ENCODE results near the gene ZCRB1. TPM values are rescaled to one million over a fixed set of nuclear protein-coding genes. Genes with fewer than 3 reads are reported as not detected.

The ZCRB1 gene
- total and polyA plus RNA-seq, 4 donors, result 9.8 to 66.3 (median 16.4) TPM

DNA sequence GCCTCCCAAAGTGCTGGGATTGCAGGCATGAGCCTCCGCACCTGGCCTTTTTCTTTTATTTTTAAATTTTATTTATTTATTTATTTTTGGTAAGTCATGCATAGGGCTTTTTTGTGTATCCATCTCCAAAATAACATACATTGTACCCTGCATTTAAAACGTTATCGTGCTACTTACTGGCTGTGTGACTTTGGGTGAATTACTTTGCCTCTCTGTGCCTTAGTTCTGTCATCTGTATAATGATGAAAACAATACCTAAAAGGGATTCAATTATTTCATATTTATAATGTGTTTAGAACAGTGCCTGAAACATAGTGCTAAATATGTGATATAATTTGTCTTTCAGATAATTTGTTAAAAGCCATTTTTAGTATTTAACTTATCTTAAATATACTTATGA lies 19.6 kb downstream of the ZCRB1 start:
- no peaks in the 10 kb centered on the region for H3K27me3 ChIP-seq (ENCODE audit: control insufficient read depth in 4 of 4, insufficient read depth in 4 of 4, low read length in 3 of 4)
- no peak overlapping the region for H3K27ac ChIP-seq (ENCODE audit: low read depth in 1 of 2, low read length in 2 of 2)
- TF ChIP-seq YY1 (IDR thresholded peaks at IDR 0.05) (no peak), GABPA (IDR thresholded peaks at IDR 0.05 in 1 of 2, conservative IDR thresholded peaks at IDR 0.05 in 1 of 2) (no peak), NR2F2 (IDR thresholded peaks at IDR 0.05) (no peak), ZBTB33 (IDR thresholded peaks at IDR 0.05) (no peak)
- H3K4me1 ChIP-seq (ENCODE audit: control insufficient read depth in 4 of 4, insufficient read depth in 4 of 4, low read length in 3 of 4), result no peaks in the 10 kb centered on the region
- H3K4me3 ChIP-seq (ENCODE audit: low read depth in 1 of 3, low read length in 3 of 3), result no peak overlapping the region
- H3K36me3 ChIP-seq (ENCODE audit: control insufficient read depth in 4 of 4, insufficient read depth in 3 of 4, low read depth in 1 of 4, low read length in 3 of 4), result no peaks in the 10 kb centered on the region
- 97% methylated on average over 3 of the region's 3 CpGs for WGBS
- no peaks in the 10 kb centered on the region for H3K9me3 ChIP-seq (ENCODE audit: control insufficient read depth in 4 of 4, low read length in 3 of 4)
- no peak for DNase-seq (ENCODE audit: low spot score)
- no peak overlapping the region for H3K9ac ChIP-seq (ENCODE audit: low read depth in 1 of 2, low read length in 2 of 2)

GRCh38 chr12:42299392-42300308 lies 26.2 kb downstream of the ZCRB1 start:
- WGBS, result 84% methylated on average over 8 of the region's 8 CpGs
- no peak for DNase-seq (ENCODE audit: low spot score)

GRCh38 chr12:42298887-42299286 lies 27.0 kb downstream of the ZCRB1 start:
- no peaks in the 10 kb centered on the region for H3K9me3 ChIP-seq (ENCODE audit: control insufficient read depth in 4 of 4, low read length in 3 of 4)
- H3K9ac ChIP-seq (ENCODE audit: low read depth in 1 of 2, low read length in 2 of 2), result no peak overlapping the region
- 76% methylated on average over 4 of the region's 4 CpGs for WGBS
- DNase-seq (ENCODE audit: low spot score), result no peak
- no peaks in the 10 kb centered on the region for H3K27me3 ChIP-seq (ENCODE audit: control insufficient read depth in 4 of 4, insufficient read depth in 4 of 4, low read length in 3 of 4)
- H3K4me1 ChIP-seq (ENCODE audit: control insufficient read depth in 4 of 4, insufficient read depth in 4 of 4, low read length in 3 of 4), result no peaks in the 10 kb centered on the region
- H3K36me3 ChIP-seq (ENCODE audit: control insufficient read depth in 4 of 4, insufficient read depth in 3 of 4, low read depth in 1 of 4, low read length in 3 of 4), result no peaks in the 10 kb centered on the region
- no peak overlapping the region for H3K27ac ChIP-seq (ENCODE audit: low read depth in 1 of 2, low read length in 2 of 2)
- no peak overlapping the region for H3K4me3 ChIP-seq (ENCODE audit: low read depth in 1 of 3, low read length in 3 of 3)
- TF ChIP-seq FOXA2 (IDR thresholded peaks at IDR 0.05) (no peak), GABPA (IDR thresholded peaks at IDR 0.05 in 1 of 2, conservative IDR thresholded peaks at IDR 0.05 in 1 of 2) (no peak), YY1 (IDR thresholded peaks at IDR 0.05) (no peak), RXRA (IDR thresholded peaks at IDR 0.05) (no peak), EGR1 (IDR thresholded peaks at IDR 0.05; ENCODE audit: low read depth in 2 of 2) (no peak), JUND (IDR thresholded peaks at IDR 0.05) (no peak), SP1 (IDR thresholded peaks at IDR 0.05) (no peak), NR2F2 (IDR thresholded peaks at IDR 0.05) (no peak), ZBTB33 (IDR thresholded peaks at IDR 0.05) (no peak), RAD21 (IDR thresholded peaks at IDR 0.05) (no peak), HNF4G (IDR thresholded peaks at IDR 0.05) (no peak), HNF4A (conservative IDR thresholded peaks at IDR 0.05) (no peak)
- TF ChIP-seq, protein P1, sequence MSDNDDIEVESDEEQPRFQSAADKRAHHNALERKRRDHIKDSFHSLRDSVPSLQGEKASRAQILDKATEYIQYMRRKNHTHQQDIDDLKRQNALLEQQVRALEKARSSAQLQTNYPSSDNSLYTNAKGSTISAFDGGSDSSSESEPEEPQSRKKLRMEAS (IDR thresholded peaks at IDR 0.05), result no peak
- TF ChIP-seq, protein P2, sequence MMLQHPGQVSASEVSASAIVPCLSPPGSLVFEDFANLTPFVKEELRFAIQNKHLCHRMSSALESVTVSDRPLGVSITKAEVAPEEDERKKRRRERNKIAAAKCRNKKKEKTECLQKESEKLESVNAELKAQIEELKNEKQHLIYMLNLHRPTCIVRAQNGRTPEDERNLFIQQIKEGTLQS (IDR thresholded peaks at IDR 0.05), result no peak
- TF ChIP-seq, protein P3, sequence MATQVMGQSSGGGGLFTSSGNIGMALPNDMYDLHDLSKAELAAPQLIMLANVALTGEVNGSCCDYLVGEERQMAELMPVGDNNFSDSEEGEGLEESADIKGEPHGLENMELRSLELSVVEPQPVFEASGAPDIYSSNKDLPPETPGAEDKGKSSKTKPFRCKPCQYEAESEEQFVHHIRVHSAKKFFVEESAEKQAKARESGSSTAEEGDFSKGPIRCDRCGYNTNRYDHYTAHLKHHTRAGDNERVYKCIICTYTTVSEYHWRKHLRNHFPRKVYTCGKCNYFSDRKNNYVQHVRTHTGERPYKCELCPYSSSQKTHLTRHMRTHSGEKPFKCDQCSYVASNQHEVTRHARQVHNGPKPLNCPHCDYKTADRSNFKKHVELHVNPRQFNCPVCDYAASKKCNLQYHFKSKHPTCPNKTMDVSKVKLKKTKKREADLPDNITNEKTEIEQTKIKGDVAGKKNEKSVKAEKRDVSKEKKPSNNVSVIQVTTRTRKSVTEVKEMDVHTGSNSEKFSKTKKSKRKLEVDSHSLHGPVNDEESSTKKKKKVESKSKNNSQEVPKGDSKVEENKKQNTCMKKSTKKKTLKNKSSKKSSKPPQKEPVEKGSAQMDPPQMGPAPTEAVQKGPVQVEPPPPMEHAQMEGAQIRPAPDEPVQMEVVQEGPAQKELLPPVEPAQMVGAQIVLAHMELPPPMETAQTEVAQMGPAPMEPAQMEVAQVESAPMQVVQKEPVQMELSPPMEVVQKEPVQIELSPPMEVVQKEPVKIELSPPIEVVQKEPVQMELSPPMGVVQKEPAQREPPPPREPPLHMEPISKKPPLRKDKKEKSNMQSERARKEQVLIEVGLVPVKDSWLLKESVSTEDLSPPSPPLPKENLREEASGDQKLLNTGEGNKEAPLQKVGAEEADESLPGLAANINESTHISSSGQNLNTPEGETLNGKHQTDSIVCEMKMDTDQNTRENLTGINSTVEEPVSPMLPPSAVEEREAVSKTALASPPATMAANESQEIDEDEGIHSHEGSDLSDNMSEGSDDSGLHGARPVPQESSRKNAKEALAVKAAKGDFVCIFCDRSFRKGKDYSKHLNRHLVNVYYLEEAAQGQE (IDR thresholded peaks at IDR 0.05), result no peak

More at GRCh38 chr12:42299392-42300308, 26.2 kb downstream of the ZCRB1 start:
- Histone ChIP-seq H3K9me3 (ENCODE audit: control insufficient read depth in 4 of 4, low read length in 3 of 4) (no peaks in the 10 kb centered on the region), H3K4me3 (ENCODE audit: low read depth in 1 of 3, low read length in 3 of 3) (no peak overlapping the region), H3K36me3 (ENCODE audit: control insufficient read depth in 4 of 4, insufficient read depth in 3 of 4, low read depth in 1 of 4, low read length in 3 of 4) (no peaks in the 10 kb centered on the region), H3K27me3 (ENCODE audit: control insufficient read depth in 4 of 4, insufficient read depth in 4 of 4, low read length in 3 of 4) (no peaks in the 10 kb centered on the region), H3K27ac (ENCODE audit: low read depth in 1 of 2, low read length in 2 of 2) (no peak overlapping the region), H3K9ac (ENCODE audit: low read depth in 1 of 2, low read length in 2 of 2) (no peak overlapping the region), H3K4me1 (ENCODE audit: control insufficient read depth in 4 of 4, insufficient read depth in 4 of 4, low read length in 3 of 4) (no peaks in the 10 kb centered on the region)
- TF ChIP-seq GABPA (IDR thresholded peaks at IDR 0.05 in 1 of 2, conservative IDR thresholded peaks at IDR 0.05 in 1 of 2), result no peak
- TF ChIP-seq TAF1 (conservative IDR thresholded peaks at IDR 0.05), result no peak
- TF ChIP-seq RXRA (IDR thresholded peaks at IDR 0.05), result no peak
- TF ChIP-seq JUND (IDR thresholded peaks at IDR 0.05), result no peak
- TF ChIP-seq EGR1 (IDR thresholded peaks at IDR 0.05; ENCODE audit: low read depth in 2 of 2), result no peak
- TF ChIP-seq, protein P2 (IDR thresholded peaks at IDR 0.05), result no peak
